NAMALWA (cell line): ENCODE results near the gene GPR89A.
"Not testable (repeated sequence)": the region's sequence is repeated elsewhere in the genome, so short reads cannot be mapped to it uniquely, and the experiment has no call there.

Experiments used
- DNase-seq: peaks from one replicate; pipeline ENCODE4 v3.0.0-alpha.2; 2015; ENCODE audit warnings: low spot score

The GPR89A gene

DNA sequence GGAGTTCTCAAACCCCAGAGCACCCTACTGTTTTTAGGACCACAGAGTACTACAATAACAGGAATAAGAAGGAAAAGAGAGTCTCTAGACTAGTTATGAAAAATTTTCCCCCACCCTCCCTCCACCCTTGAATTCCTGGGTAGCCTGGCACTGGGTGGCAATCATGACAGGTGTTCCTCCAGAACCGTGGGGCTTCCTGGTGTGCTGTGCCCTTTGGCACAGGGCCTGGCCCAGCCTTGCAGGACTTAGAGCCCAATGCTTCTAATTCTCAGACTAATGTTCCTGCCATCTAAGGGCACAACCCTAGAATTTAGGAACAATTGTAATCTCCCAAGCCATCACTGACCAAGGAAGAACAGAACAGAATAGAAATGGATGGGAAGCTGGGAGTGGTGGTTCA is 110.0 kb downstream of the GPR89A start:
- no peak for DNase-seq

DNA sequence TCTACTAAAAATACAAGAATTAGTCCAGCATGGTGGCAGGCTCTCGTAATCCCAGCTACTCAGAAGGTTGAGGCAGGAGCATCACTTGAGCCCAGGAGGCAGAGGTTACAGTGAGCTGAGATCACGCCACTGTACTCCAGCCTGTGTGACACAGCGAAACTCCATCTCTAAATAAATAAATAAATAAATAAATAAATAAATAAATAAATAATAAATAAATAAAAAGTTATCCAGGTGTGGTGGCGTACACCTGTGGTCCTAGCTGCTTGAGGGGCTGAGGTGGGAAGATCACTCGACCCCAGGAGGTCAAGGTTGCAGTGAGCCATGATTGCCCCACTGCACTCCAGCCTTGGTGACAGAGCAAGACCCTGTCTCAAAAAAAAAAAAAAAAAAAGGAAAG is 110.7 kb downstream of the GPR89A start:
- not testable (repeated sequence) for DNase-seq

DNA sequence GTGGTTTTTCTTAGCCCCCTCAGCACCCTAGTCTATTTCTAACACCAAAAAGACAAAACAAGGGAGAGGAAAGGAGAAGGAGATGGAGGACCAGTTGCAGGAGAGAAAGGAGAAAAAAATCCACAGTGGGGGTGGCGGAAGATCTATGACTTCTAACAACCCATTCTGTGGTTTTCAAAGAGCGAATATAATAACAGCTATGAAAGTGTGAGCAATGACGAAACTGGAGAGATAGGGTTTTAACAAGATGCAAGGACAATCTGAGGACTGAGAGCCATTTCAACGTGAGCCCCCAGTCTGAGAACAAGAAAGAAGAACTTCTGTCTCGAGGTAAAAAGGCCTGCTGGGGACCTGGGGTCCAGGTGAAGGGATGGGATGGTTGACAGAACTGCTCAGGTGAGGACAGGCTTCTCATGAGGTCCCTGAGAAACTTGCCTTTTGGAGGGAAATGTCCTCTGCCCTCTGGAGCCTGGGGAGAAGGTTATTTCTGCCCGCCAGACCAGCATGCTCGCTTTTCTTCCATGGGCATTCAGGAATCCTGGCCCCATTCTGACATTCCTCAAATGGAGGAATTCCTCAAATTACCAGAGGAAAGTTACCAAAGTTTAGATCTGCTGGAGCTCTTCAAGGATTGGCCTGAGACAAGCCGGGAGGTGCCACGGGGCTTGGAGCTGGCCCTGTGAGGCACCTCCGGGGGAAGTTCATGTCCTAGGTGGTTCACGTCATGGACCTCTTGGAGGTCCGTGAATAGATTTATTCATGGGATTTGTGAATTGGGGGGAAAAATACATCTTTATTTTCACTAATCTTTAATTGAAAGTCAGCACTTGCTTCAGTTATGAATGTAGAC is 111.7 kb downstream of the GPR89A start, which contains the start of gene CD160:
TSS of gene CD160 (plus strand) at position 270 of the 850 bp plus-strand sequence. CDS start 8,829 bp downstream, outside the sequence.
- no peak for DNase-seq
